ENCODE results near the gene CCDC33. TPM values are rescaled to one million over a fixed set of nuclear protein-coding genes. Genes with fewer than 3 reads are reported as not detected.

CCDC33 gene
- polyA plus RNA-seq, 1 of the 3 experiments (the other 2 are of a cell fraction) = 4.0 TPM

- no peak for TF ChIP-seq ZBTB33 (IDR thresholded peaks at IDR 0.05; ENCODE audit: borderline replicate concordance, low read depth)
- TF ChIP-seq TCF12 (IDR thresholded peaks at IDR 0.05) = no peak
- TF ChIP-seq FOXM1 (IDR thresholded peaks at IDR 0.05; ENCODE audit: low read depth) = no peak
- no peak for TF ChIP-seq IRF3 (IDR thresholded peaks at IDR 0.05; ENCODE audit: low read depth, low read length)
Observed at GRCh38 chr15:74276560-74276959, 40.4 kb downstream of the CCDC33 start (continued).

- no peaks in the 10 kb centered on the region for H3K79me2 ChIP-seq (ENCODE audit: insufficient read depth)
- no peaks in the 10 kb centered on the region for H4K20me1 ChIP-seq (ENCODE audit: insufficient read depth)
- H3K27ac ChIP-seq (ENCODE audit: low read depth in 2 of 2, low read length in 1 of 2) = no peak overlapping the region
- no peaks in the 10 kb centered on the region for H3K9me2 ChIP-seq
- no peak overlapping the region for H2AFZ ChIP-seq (ENCODE audit: low read depth)
- H3K27me3 ChIP-seq (ENCODE audit: insufficient read depth) = no peaks in the 10 kb centered on the region; the same call in 1 of the 2 replicates
- 89% methylated on average over 3 of the region's 8 CpGs for WGBS (ENCODE audit: low lambda C conversion rate)
- H3F3A ChIP-seq (replicated peaks; ENCODE audit: insufficient read depth) = no peaks in the 10 kb centered on the region
- H3K4me2 ChIP-seq = no peak overlapping the region
- H3K9ac ChIP-seq = no peak overlapping the region
- no peaks in the 10 kb centered on the region for H3K9me3 ChIP-seq
- CTCF ChIA-PET = interaction anchor here (1.5 to 1.9 kb wide), 2 partner anchors 31 to 45 kb away, joined by 4 to 7 read pairs; no protein-coding TSS in a partner anchor
- H3K4me1 ChIP-seq (ENCODE audit: control insufficient read depth in 1 of 2, insufficient read depth in 2 of 2, low read depth in 1 of 2, low read length in 1 of 2) = peaks cover 0 to 48% of the 10 kb centered on the region in 2 experiments; a peak in 1 of 4 replicates
- no peak for DNase-seq
- no peak overlapping the region for H3K4me3 ChIP-seq (ENCODE audit: low read depth in 2 of 2, low read length in 1 of 2)
- POLR2A ChIA-PET = interaction anchor here (0.5 kb wide), 1 partner anchor 656 kb away, joined by 5 read pairs; no protein-coding TSS in a partner anchor
- TF ChIP-seq FOXJ3 (CRISPR knock-in tag; IDR thresholded peaks at IDR 0.05) (no peak), ZBTB33 (IDR thresholded peaks at IDR 0.05; ENCODE audit: borderline replicate concordance, low read depth) (no peak), PBX3 (IDR thresholded peaks at IDR 0.05) (no peak), JUND (IDR thresholded peaks at IDR 0.05) (no peak), FOSL2 (IDR thresholded peaks at IDR 0.05; ENCODE audit: borderline replicate concordance, low read depth) (no peak)
- H3K36me3 ChIP-seq (replicated peaks in 1 of 2; ENCODE audit: control insufficient read depth in 1 of 2, insufficient read depth in 2 of 2, low read length in 1 of 2) = no peaks in the 10 kb centered on the region
Observed at GRCh38 chr15:74277242-74277810, 41.2 kb downstream of the CCDC33 start.
